Stimulated activated naive CD8-positive, alpha-beta T cell treated with anti-CD3 and anti-CD28 coated beads, Interleukin-15, amount 100 ng/mL, for 72 hours (primary cell): Measurements from ENCODE around the gene NFAT5.
A peak's percentile ranks its signal among the peaks of the same experiment; 100 is the strongest.
"Not testable (repeated sequence)": the region's sequence is repeated elsewhere in the genome, so short reads cannot be mapped to it uniquely, and the experiment has no call there.

Experiments used
- ATAC-seq: fragments of 150-1000 bp; cut with Tn5 transposase; 2 replicates; pipeline ENCODE4 v1.10.0; 2021; ENCODE audit warnings: mild to moderate bottlenecking, moderate library complexity
- DNase-seq, 2 donors: peaks; one replicate each; pipeline ENCODE4 v3.0.0; 2021 to 2022
- H3K27ac Mint-ChIP-seq, 2 donors: one replicate each; pipeline ENCODE4 v1.8.0; 2022; ENCODE audit warnings: mild to moderate bottlenecking in 2 of 2, mixed read lengths in 2 of 2, moderate library complexity in 2 of 2
- H3K27me3 Mint-ChIP-seq: one replicate; pipeline ENCODE4 v1.8.0; 2022; ENCODE audit warnings: mixed read lengths
- H3K4me1 Mint-ChIP-seq: one replicate; pipeline ENCODE4 v1.8.0; 2022; ENCODE audit warnings: mild to moderate bottlenecking, mixed read lengths
- H3K4me3 Mint-ChIP-seq, 2 donors: one replicate each; pipeline ENCODE4 v1.8.0; 2022; ENCODE audit warnings: mild to moderate bottlenecking in 2 of 2, mixed read lengths in 2 of 2, moderate library complexity in 1 of 2
- H3K9me3 Mint-ChIP-seq, 2 donors: one replicate each; pipeline ENCODE4 v1.8.0; 2022; ENCODE audit warnings: mixed read lengths in 2 of 2

The NFAT5 gene

DNA sequence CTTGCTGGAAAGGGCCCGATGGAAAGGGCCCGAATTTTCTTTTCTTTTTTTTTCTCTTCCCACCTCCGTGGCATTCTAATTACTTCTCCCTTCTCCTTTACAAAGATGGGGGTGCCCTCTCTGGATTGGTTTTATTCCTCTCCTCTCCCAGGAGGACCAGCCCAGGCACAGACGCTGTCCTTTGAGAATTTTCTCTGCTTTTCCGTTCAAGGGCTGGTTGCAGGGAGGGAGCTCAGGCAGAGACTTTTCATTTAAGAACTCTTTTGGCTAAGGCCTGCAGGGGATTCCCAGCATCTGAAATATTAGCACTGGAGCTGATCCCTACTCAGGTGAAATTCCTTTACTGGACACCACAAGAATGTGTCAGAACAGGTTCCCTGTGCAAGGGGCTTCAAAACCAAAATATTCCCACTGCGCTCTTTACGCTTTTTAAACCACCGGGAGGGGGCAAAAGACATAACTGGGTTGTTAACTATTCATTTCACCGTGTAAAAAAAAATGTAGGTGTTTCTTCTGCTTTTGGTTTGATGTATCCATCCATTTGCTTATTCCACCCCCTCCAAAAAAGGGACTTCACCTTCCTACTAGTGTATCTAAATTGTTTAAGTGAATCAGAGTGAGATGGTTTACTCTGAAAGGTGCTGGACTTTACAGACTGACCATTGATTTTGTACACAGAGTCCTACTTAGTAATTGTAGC is 1.4 kb downstream of the NFAT5 start:
- peaks cover 34% of the 10 kb centered on the region for H3K4me1 Mint-ChIP-seq
- ATAC-seq (no peak), DNase-seq (peak; percentile 19)

DNA sequence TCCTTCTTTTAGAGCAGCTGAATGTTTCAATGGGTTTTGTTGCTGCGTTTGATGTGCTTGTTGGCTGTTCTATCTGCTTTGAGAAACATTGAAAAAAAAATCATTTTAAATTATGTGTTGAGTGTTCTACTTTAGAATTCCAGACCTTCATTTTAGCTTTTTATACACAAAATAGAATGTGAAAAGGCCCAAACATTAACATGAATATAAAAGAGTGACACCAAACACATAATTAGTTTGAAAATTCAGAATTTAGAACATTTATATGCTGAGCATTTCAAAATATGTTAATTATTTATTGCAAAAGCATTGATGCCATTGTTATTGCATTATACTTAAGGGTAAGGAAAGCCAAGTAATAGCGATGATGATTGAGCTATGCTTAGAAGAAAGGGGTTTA is 2.9 kb downstream of the NFAT5 start:
- no peak for ATAC-seq
- Mint-ChIP-seq H3K4me1 (peaks cover 19% of the 10 kb centered on the region), H3K4me3 (peak overlapping the region; percentile 99 to 100), H3K27me3 (no peaks in the 10 kb centered on the region), H3K9me3 (no peaks in the 10 kb centered on the region), H3K27ac (no peak overlapping the region)
- no peak for DNase-seq

More for the DNA sequence above, 1.4 kb downstream of the NFAT5 start:
- peak overlapping the region; percentile 99 to 100 for H3K4me3 Mint-ChIP-seq
- H3K27ac Mint-ChIP-seq: peak overlapping the region; percentile 99
- no peaks in the 10 kb centered on the region for H3K9me3 Mint-ChIP-seq
- H3K27me3 Mint-ChIP-seq: no peaks in the 10 kb centered on the region

DNA sequence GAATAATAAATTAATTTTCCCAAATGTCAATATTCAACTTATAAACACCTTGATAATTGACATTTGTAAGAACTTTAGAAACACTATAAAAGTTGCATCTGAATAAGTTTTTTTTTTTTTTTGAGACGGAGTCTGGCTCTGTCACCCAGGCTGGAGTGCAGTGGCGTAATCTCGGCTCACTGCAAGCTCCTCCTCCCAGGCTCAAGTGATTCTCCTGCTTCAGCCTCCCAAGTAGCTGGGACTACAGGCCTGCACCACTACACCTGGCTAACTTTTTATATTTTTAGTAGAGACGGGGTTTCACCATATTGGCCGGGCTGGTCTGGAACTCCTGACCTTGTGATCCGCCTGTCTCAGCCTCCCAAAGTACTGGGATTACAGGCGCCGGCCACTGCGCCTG is 13.0 kb downstream of the NFAT5 start:
- ATAC-seq, H3K27ac Mint-ChIP-seq, H3K9me3 Mint-ChIP-seq, DNase-seq, H3K4me3 Mint-ChIP-seq, H3K27me3 Mint-ChIP-seq: not testable (repeated sequence)
- H3K4me1 Mint-ChIP-seq: peaks cover 38% of the 10 kb centered on the region

DNA sequence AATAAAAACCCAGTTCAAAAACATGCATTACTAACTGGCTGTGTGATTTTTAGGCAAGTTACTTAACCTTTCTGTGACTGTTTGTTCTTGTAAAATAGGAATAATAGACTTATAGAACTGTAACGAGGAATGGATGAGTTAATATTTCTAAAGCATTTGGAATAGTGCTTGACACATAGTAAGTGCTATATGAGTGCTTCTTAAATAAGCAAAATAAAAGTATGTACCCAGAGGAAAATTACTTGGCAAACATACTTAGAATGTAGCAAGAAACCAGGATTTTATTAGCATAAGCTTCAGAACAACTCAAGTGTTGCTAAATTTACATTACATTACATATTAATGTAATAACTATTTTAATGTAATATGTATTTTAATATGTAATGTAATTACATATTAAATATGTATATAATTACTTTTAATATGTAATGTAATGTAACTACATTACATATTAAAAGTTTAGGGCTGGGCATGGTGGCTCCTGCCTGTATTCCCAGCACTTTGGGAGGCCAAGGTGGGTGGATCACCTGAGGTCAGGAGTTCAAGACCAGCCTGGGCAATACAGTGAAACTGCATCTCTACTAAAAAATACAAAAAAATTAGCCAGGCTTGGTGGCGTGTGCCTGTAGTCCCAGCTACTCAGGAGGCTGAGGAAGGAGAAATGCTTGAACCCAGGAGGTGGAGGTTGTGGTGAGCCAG is 14.2 kb downstream of the NFAT5 start:
- no peak for ATAC-seq
- Mint-ChIP-seq H3K4me1 (peaks cover 40% of the 10 kb centered on the region), H3K27ac (no peak overlapping the region), H3K4me3 (no peak overlapping the region), H3K27me3 (no peaks in the 10 kb centered on the region), H3K9me3 (no peaks in the 10 kb centered on the region)
- no peak for DNase-seq

GRCh38 chr16:69581297-69581696 is 15.5 kb downstream of the NFAT5 start:
- no peak for ATAC-seq
- Mint-ChIP-seq H3K9me3 (no peaks in the 10 kb centered on the region), H3K27ac (no peak overlapping the region), H3K27me3 (no peaks in the 10 kb centered on the region), H3K4me1 (peaks cover 49% of the 10 kb centered on the region), H3K4me3 (peak overlapping the region; percentile 9 to 57)
- no peak for DNase-seq

DNA sequence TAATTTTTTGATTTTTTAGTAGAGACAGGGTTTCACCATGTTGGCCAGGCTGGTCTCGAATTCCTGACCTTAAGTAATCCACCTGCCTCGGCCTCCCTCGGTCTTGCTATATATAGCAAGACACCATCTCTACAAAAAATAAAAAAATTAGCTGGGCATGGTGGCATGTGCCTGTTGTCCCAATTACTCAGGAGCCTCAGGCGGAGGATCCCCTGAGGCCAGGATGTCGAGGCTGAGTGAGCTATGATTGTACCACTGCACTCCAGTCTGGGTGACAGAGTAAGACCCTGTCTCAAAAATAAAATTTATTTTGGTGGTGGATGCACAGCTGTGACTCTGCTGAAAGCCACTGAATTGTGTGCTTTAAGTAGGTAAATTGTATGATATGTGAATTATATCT is 18.7 kb downstream of the NFAT5 start:
- not testable (repeated sequence) for H3K27me3 Mint-ChIP-seq, H3K9me3 Mint-ChIP-seq, H3K27ac Mint-ChIP-seq, H3K4me3 Mint-ChIP-seq, ATAC-seq, DNase-seq
- H3K4me1 Mint-ChIP-seq: peaks cover 69% of the 10 kb centered on the region

- H3K4me1 Mint-ChIP-seq: peaks cover 69% of the 10 kb centered on the region
- DNase-seq (no peak), ATAC-seq (no peak)
- peak overlapping the region in 1 of 2 donors; percentile 59 for H3K27ac Mint-ChIP-seq
- no peaks in the 10 kb centered on the region for H3K9me3 Mint-ChIP-seq
- peak overlapping the region in 1 of 2 donors; percentile 6 for H3K4me3 Mint-ChIP-seq
- H3K27me3 Mint-ChIP-seq: no peaks in the 10 kb centered on the region
These were observed 23.9 kb downstream of the NFAT5 start for GRCh38 chr16:69589434-69590269.

DNA sequence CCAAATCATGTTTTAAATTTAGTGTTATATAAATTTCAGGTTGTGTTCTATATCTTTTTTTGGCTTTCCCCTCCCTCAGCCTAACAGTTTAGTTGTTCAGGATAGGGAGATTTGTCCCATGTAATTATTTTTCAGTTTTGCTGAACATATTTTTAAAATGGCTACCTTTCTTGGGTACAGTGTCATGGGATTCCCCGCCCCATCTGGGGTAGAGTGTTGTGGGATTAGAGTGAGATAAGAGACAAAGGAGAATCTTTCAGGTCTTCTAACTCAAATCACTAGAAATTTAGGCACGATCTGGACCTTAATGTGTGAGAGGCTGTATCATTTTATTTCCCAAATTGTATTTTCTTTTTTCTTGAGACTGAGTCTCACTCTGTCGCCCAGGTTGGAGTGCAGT is 24.8 kb downstream of the NFAT5 start:
- H3K4me3 Mint-ChIP-seq: no peak overlapping the region
- H3K27me3 Mint-ChIP-seq: no peaks in the 10 kb centered on the region
- no peak overlapping the region for H3K27ac Mint-ChIP-seq
- H3K4me1 Mint-ChIP-seq: peaks cover 71% of the 10 kb centered on the region
- H3K9me3 Mint-ChIP-seq: no peaks in the 10 kb centered on the region
- ATAC-seq: no peak
- DNase-seq: no peak

DNA sequence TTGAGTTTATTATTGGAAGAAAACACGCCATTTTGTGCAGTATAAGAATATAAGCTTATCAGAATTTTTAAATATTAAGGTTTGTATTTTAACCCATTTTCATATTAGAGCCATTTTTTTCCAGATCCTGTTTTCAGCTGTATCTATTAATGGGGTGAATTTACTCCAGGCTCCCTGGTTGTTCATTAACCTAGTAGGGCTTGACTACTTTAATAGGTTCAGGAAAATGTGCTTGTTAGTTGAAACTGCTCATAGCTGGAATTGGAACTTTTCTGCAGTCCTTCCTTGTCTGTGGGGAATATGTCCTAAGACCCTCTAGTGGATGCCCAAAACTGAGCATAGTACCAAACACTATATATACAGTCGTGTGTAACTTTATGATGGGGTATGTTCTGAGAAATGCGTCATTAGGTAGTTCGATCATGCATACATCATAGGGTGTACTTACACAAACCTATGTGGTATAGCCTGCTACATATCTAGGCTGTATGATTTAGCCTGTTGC is 28.0 kb downstream of the NFAT5 start:
- peaks cover 50% of the 10 kb centered on the region for H3K4me1 Mint-ChIP-seq
- no peak overlapping the region for H3K27ac Mint-ChIP-seq
- H3K9me3 Mint-ChIP-seq: no peaks in the 10 kb centered on the region
- ATAC-seq (no peak), DNase-seq (no peak)
- no peak overlapping the region for H3K4me3 Mint-ChIP-seq
- no peaks in the 10 kb centered on the region for H3K27me3 Mint-ChIP-seq

DNA sequence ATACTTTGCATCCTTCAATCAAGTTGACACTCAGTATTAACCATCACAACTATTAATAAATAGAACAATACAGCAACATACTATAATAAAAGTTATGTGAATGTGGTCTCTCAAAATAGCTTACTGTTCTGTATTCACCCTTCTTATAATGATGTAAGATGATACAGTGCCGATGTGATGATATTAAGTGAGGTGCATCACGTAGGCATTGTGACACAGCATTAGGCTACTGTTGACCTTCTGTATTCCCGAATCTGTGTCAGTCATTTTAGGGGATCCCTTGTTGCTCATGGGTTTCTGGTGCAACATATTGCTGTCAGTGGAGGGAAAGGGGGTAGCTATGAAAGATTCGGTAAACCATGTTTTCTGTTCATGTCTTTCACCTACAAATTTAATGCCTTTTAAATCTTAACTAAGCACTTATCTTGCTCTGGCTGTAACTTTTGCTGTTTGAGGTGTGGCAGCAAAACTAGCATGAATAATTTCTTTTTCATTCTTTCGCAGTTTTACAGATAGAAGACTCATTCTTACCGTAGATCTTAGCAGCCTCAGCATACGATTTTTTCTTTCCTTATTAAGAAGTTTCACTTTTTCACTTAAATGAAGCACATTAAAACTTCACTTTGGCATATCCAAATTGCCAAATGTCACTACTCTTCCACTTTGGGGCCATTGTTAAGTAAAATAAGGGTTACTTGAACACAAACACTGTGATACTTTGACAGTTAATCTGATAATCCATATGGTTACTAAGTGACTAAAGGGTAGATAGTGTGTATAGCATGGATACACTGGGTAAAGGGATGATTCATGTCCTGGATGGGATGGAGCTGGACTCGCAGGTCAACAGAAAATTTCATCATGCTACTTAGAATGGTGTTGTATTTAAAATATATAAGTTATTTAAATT is 29.6 kb downstream of the NFAT5 start:
- H3K27ac Mint-ChIP-seq: peak overlapping the region in 1 of 2 donors; percentile 53
- H3K9me3 Mint-ChIP-seq: no peaks in the 10 kb centered on the region
- H3K27me3 Mint-ChIP-seq: no peaks in the 10 kb centered on the region
- no peak overlapping the region for H3K4me3 Mint-ChIP-seq
- DNase-seq: no peak
- no peak for ATAC-seq
- H3K4me1 Mint-ChIP-seq: peaks cover 50% of the 10 kb centered on the region

GRCh38 chr16:69596801-69597200 is 31.0 kb downstream of the NFAT5 start:
- Mint-ChIP-seq H3K4me1 (peaks cover 49% of the 10 kb centered on the region), H3K4me3 (no peak overlapping the region), H3K9me3 (no peaks in the 10 kb centered on the region), H3K27ac (no peak overlapping the region), H3K27me3 (no peaks in the 10 kb centered on the region)
- ATAC-seq (no peak), DNase-seq (no peak)

GRCh38 chr16:69598045-69598444 is 32.3 kb downstream of the NFAT5 start:
- ATAC-seq: no peak
- Mint-ChIP-seq H3K4me3 (no peak overlapping the region), H3K4me1 (peaks cover 46% of the 10 kb centered on the region), H3K27ac (no peak overlapping the region), H3K9me3 (no peaks in the 10 kb centered on the region), H3K27me3 (no peaks in the 10 kb centered on the region)
- DNase-seq: no peak

- H3K27me3 Mint-ChIP-seq: no peaks in the 10 kb centered on the region
These were observed 34.0 kb downstream of the NFAT5 start for GRCh38 chr16:69599731-69600130.

GRCh38 chr16:69600202-69600601 is 34.4 kb downstream of the NFAT5 start:
- DNase-seq (no peak), ATAC-seq (no peak)
- Mint-ChIP-seq H3K27me3 (no peaks in the 10 kb centered on the region), H3K27ac (no peak overlapping the region), H3K4me1 (peaks cover 29% of the 10 kb centered on the region), H3K4me3 (no peak overlapping the region), H3K9me3 (no peaks in the 10 kb centered on the region)

More at GRCh38 chr16:69599731-69600130, 34.0 kb downstream of the NFAT5 start:
- Mint-ChIP-seq H3K9me3 (no peaks in the 10 kb centered on the region), H3K4me1 (peaks cover 31% of the 10 kb centered on the region), H3K4me3 (no peak overlapping the region), H3K27ac (no peak overlapping the region)
- DNase-seq (no peak), ATAC-seq (no peak)

DNA sequence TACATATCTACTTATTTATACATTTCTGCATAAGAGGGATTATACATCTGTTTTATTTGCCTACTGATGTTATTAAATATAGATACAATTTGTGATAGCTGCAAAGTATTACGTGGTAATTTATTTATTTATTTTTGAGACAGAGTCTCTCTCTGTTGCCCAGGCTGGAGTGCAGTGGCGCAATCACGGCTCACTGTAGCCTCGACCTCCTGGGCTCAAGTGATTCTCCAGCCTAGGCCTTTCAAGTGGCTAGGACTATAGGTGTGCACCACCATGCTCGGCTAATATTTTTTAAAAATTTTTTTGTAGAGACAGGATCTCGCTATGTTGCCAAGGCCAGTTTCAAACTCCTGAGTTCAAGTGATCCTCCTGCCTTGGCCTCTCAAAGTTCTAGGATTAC is 35.5 kb downstream of the NFAT5 start:
- DNase-seq (no peak), ATAC-seq (no peak)
- no peak overlapping the region for H3K4me3 Mint-ChIP-seq
- H3K4me1 Mint-ChIP-seq: peaks cover 32% of the 10 kb centered on the region
- no peaks in the 10 kb centered on the region for H3K27me3 Mint-ChIP-seq
- no peak overlapping the region for H3K27ac Mint-ChIP-seq
- H3K9me3 Mint-ChIP-seq: no peaks in the 10 kb centered on the region
